HepG2 (cell line): ENCODE data around the gene ZNF146.

Source experiments
- RFX5 ChIP-seq: IDR thresholded peaks from 2 replicates; pipeline ENCODE4 v1.6.1; 2011; ENCODE audit warnings: low read depth, low read length, improper control_type of control experiment
- YY1 ChIP-seq: IDR thresholded peaks from 2 replicates; pipeline ENCODE4 v1.6.1; 2011; ENCODE audit warnings: low read length, low read depth, moderate library complexity, mild to moderate bottlenecking; ENCODE audit not compliant: insufficient read depth, insufficient replicate concordance
- ZNF776 ChIP-seq: sonication (generic); formaldehyde crosslinking; IDR thresholded peaks from 2 replicates; pipeline ENCODE4 v1.4.0; 2020; ENCODE audit warnings: mild to moderate bottlenecking, missing genetic modification reagents

DNA sequence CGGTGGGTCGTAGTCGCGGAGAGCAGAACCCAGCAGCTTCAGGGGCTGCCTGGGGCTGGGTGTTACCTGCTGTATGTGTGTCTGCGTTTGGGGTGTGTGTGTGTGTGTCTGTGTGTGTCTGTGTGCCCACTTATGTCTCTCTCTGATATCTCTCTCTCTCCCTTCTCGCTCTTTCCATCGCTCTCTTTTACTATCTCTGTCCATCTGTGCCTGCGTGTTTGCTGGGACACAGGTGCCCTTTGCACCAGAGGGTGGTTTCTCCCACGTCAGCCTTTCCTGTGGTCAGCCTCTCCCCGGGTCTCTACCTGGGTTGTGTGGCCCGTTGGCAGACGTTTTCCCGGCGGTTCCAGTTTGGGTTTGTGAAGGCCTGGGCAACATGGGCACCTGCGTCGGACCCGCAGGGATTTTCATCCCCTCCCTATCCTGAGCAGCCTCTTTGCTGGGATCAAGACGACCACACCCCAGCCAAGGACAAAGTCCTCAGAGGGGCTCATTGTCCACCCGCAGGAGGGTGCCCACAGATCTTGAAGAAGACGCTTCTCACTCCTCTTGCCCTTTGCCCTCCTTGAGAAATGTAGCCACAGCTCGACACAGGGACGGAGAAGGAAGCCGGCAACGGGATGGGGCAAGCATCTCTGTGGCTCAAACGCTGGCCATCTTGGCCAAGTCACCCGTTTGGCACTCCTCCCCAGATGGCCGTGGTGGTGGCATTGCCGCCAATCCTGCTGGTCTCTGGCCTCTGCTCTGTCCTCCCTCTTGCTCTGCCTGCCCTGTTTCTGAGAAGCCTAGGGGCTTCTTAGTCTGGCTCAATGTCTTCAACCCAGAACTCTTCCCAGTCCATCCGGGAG, 43.3 kb downstream of the ZNF146 start:
- TF ChIP-seq ZNF776 (CRISPR knock-in tag) (no peak), YY1 (no peak), RFX5 (no peak)
